Keratinocyte (primary cell): ENCODE measurements around the gene NAA16.

Experiments used
- CTCF ChIP-seq, 3 experiments: IDR thresholded peaks in 1 of 3; conservative IDR thresholded peaks in 1 of 3; optimal IDR thresholded peaks in 1 of 3; 2 replicates in 2 of 3; 3 replicates in 1 of 3; pipeline versions ENCODE3 to v1.5.1; 2011; ENCODE audit warnings: low read length in 3 of 3, mild to moderate bottlenecking in 3 of 3, moderate library complexity in 2 of 3, control low read depth in 1 of 3, inconsistent platforms in 1 of 3; ENCODE audit not compliant: insufficient read depth in 2 of 3; ENCODE audit errors: extremely low read depth in 1 of 3
- EZH2 ChIP-seq: IDR thresholded peaks from one replicate; pipeline ENCODE4 v1.6.1; 2012; ENCODE audit warnings: inconsistent platforms, mild to moderate bottlenecking, low read length, moderate library complexity

- TF ChIP-seq CTCF (optimal IDR thresholded peaks at IDR 0.05 in 1 of 3, IDR thresholded peaks at IDR 0.05 in 1 of 3, conservative IDR thresholded peaks at IDR 0.05 in 1 of 3; ENCODE audit: extremely low read depth in 1 of 3, insufficient read depth in 2 of 3, low read length in 3 of 3) = no peak
- no peak for TF ChIP-seq EZH2
Measured at GRCh38 chr13:41365631-41366030, 54.6 kb downstream of the NAA16 start.
